Type B pancreatic cell (in vitro differentiated cells): ENCODE data around the gene ZBED1. TPM values are rescaled to one million over a fixed set of nuclear protein-coding genes. Genes with fewer than 3 reads are reported as not detected.
"Not testable (repeated sequence)": the region's sequence is repeated elsewhere in the genome, so short reads cannot be mapped to it uniquely, and the experiment has no call there.

Experiments used
- DNase-seq: peaks from one replicate; pipeline ENCODE4 v3.0.0; 2021; ENCODE audit warnings: mixed read lengths; ENCODE audit not compliant: unreplicated experiment; ENCODE audit errors: extremely low spot score
- H3K27ac Mint-ChIP-seq: 2 replicates; pipeline ENCODE4 v1.8.0; 2021; ENCODE audit warnings: mild to moderate bottlenecking, mixed read lengths
- H3K27me3 Mint-ChIP-seq: 2 replicates; pipeline ENCODE4 v1.8.0; 2021; ENCODE audit warnings: mixed read lengths
- H3K36me3 Mint-ChIP-seq: 2 replicates; pipeline ENCODE4 v1.8.0; 2021; ENCODE audit warnings: mixed read lengths
- H3K4me1 Mint-ChIP-seq: one replicate; pipeline ENCODE4 v1.8.0; 2021; ENCODE audit warnings: mixed read lengths; ENCODE audit not compliant: unreplicated experiment
- H3K4me3 Mint-ChIP-seq: 2 replicates; pipeline ENCODE4 v1.8.0; 2021; ENCODE audit warnings: mild to moderate bottlenecking, mixed read lengths
- H3K9me3 Mint-ChIP-seq: 2 replicates; pipeline ENCODE4 v1.8.0; 2021; ENCODE audit warnings: mixed read lengths
- total RNA-seq: library from RNA; stranded (reverse); gene quantifications from 2 replicates; pipeline ENCODE4 v1.2.1, GENCODE V29; 2021; ENCODE audit warnings: low replicate concordance
- TF ChIP-seq, protein P1 (sequence below): fragments of 200-600 bp; sonication (generic); conservative IDR thresholded peaks from 2 replicates; pipeline ENCODE4 v1.5.0; 2021; ENCODE audit warnings: antibody characterized with exemption, mild to moderate bottlenecking

The ZBED1 gene
- total RNA-seq, 1 donor from 2014 or later: 42.0 TPM

DNA sequence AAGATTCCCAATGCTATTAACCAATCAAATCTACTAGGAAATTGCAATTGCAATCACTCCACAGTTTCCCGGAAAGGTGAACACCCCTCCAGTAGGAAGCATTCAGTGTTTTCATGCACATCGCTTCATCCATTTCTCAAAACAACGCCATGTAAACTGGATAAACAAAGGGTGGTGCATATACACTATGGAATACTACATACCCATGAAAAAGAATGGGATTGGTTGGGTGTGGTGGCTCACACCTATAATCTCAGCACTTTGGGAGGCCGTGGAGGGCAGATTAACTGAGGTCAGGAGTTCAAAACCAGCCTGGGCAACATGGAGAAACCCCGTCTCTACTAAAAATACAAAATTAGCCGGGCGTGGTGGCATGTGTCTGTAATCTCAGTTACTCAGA lies 29.1 kb downstream of the ZBED1 start:
- no peaks in the 10 kb centered on the region for H3K27me3 Mint-ChIP-seq
- TF ChIP-seq, protein P1, sequence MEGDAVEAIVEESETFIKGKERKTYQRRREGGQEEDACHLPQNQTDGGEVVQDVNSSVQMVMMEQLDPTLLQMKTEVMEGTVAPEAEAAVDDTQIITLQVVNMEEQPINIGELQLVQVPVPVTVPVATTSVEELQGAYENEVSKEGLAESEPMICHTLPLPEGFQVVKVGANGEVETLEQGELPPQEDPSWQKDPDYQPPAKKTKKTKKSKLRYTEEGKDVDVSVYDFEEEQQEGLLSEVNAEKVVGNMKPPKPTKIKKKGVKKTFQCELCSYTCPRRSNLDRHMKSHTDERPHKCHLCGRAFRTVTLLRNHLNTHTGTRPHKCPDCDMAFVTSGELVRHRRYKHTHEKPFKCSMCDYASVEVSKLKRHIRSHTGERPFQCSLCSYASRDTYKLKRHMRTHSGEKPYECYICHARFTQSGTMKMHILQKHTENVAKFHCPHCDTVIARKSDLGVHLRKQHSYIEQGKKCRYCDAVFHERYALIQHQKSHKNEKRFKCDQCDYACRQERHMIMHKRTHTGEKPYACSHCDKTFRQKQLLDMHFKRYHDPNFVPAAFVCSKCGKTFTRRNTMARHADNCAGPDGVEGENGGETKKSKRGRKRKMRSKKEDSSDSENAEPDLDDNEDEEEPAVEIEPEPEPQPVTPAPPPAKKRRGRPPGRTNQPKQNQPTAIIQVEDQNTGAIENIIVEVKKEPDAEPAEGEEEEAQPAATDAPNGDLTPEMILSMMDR: no peak
- no peak overlapping the region for H3K27ac Mint-ChIP-seq
- no peak for DNase-seq
- peaks cover 5% of the 10 kb centered on the region for H3K9me3 Mint-ChIP-seq
- no peak overlapping the region for H3K4me3 Mint-ChIP-seq
- peaks cover 4% of the 10 kb centered on the region for H3K4me1 Mint-ChIP-seq
- peaks cover 9% of the 10 kb centered on the region for H3K36me3 Mint-ChIP-seq

DNA sequence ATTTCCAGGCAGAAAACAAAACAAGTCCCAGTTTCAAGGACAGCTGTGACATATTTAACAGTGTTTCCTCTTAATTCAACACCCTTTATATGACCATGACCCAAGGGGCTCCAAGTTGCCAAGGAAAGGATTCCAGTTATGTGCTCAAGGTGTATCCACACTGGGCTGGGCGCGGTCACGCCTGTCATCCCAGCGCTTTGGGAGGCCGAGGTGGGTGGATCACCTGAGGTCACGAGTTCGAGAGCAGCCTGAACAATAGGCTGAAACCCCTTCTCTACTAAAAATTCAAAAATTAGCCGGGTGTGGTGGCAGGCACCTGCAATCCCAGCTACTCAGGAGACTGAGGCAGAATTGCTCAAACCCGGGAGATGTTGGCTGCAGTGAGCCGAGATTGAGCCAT lies 29.6 kb downstream of the ZBED1 start:
- not testable (repeated sequence) for H3K4me3 Mint-ChIP-seq

DNA sequence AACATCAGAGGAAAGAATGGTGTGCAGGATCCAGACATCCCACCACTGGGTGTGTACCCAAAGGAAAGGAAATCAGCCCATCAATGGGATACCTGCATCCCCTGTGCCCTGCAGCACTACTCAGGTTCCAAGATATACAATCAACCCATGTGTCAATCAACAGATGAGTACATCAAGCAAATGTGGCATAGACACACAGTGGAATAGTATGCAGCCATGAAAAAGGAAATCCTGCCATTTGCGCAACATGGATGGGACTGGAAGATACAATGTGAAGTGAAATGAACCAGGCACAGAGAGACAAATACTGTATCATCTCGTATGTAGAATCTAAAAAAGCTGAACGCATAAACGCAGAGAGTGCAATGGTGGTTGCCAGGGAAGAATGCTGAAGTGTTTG lies 30.9 kb downstream of the ZBED1 start:
- not testable (repeated sequence) for H3K36me3 Mint-ChIP-seq, H3K9me3 Mint-ChIP-seq, H3K4me3 Mint-ChIP-seq

More for the DNA sequence above, 29.6 kb downstream of the ZBED1 start:
- H3K36me3 Mint-ChIP-seq, H3K27me3 Mint-ChIP-seq, H3K9me3 Mint-ChIP-seq, H3K27ac Mint-ChIP-seq, DNase-seq, H3K4me1 Mint-ChIP-seq: not testable (repeated sequence)

DNA sequence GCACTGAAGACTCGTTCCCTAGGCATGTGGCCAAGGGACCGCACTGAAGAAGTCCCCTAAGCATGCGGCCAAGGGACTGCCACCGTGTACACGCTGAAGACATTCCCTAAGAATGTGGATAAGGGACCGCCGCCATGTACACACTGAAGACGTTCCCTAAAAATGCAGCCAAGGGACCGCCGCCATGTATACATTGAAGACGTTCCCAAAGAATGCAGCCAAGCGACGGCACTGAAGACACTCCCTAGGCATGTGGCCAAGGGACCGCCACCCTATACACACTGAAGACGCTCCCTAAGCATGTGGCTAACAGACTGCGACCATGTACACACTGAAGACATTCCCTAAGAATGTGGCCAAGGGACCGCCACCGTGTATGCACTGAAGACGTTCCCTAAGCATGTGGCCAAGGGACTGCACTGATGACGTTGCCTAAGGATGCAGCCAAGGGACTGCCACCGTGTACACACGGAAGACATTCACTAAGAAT lies 31.5 kb downstream of the ZBED1 start:
- peaks cover 4% of the 10 kb centered on the region for H3K4me1 Mint-ChIP-seq
- no peak overlapping the region for H3K4me3 Mint-ChIP-seq
- H3K36me3 Mint-ChIP-seq: peaks cover 9% of the 10 kb centered on the region
- no peak overlapping the region for H3K27ac Mint-ChIP-seq
- DNase-seq: no peak
- no peaks in the 10 kb centered on the region for H3K27me3 Mint-ChIP-seq
- peaks cover 5% of the 10 kb centered on the region for H3K9me3 Mint-ChIP-seq
- TF ChIP-seq, protein P1: no peak

More for the DNA sequence above, 30.9 kb downstream of the ZBED1 start:
- H3K4me1 Mint-ChIP-seq, DNase-seq, H3K27ac Mint-ChIP-seq, H3K27me3 Mint-ChIP-seq: not testable (repeated sequence)

DNA sequence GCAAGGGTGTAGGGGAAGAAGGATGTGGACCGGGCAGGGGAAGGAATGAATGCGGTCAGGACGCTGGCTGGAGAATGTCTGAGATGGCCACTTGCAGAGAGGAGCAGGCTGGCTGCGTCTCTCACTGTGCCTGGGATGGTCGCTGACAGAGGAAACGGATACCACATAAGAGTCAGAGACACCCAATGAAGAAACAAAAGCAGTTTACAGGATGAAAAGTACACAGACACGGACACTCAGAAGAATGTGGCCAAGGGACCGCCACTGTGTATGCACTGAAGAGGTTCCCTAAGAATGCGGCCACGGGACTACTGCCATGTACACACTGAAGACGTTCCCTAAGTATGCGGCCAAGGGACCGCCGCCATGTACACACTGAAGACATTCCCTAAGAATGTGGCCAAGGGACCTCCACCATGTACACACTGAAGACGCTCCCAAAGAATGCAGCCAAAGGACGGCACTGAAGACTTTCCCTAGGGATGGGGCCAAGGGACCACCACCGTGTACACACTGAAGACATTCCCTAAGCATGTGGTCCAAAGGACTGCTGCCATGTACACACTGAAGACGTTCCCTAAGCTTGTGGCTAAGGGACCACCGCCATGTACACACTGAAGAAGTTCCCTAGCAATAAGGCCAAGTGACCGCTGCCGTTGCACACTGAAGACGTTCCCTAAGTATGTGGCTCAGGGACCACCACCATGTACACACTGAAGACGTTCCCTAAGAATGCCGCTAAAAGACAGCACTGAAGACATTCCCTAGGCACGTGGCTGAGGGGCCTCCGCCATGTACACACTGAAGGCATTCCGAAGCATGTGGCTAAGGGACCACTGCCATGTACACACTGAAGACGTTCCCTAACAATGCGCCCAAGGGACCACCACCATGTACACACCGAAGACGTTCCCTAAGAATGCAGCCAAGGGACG lies 32.2 kb downstream of the ZBED1 start:
- H3K27me3 Mint-ChIP-seq: no peaks in the 10 kb centered on the region
- peaks cover 9% of the 10 kb centered on the region for H3K36me3 Mint-ChIP-seq
- DNase-seq: no peak
- peaks cover 5% of the 10 kb centered on the region for H3K9me3 Mint-ChIP-seq
- TF ChIP-seq, protein P1: no peak
- no peak overlapping the region for H3K27ac Mint-ChIP-seq
- peaks cover 6% of the 10 kb centered on the region for H3K4me1 Mint-ChIP-seq
- H3K4me3 Mint-ChIP-seq: no peak overlapping the region

DNA sequence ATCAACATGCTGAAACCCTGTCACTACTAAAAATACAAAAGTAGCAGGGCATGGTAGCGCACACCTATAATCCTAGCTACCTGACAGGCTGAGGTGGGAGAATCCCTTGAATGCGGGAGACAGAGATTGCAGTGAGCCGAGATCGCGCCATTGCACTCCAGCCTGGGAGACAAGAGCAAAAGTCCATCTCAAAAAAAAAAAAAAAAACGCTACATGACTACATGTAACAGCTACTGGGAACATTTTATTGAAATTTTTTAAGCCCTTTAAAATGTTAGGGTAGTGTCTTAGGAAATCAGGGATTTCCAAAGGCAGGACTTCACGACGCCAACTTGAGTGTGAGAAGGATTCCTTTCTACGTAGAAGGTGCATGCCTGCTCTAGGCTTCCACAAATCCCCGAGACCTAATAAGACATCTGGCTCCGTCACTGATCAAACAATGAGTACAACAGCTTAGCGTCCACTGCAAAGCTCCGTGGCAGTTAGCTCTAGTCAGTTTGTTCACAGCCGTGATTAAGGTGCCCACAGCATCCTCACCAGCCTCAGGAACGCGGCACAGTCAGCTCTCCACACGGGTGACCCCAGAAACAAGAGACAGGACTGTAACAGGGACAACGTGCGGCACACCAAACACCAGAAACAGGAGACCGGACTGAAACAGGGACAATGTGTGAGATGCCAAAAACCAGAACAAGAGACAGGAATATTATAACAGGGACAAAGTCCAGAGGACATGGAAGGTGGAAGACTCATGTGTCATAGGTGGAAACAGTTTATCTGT lies 33.7 kb downstream of the ZBED1 start:
- TF ChIP-seq, protein P1: no peak
- Mint-ChIP-seq H3K4me3 (no peak overlapping the region), H3K4me1 (peaks cover 15% of the 10 kb centered on the region), H3K9me3 (peaks cover 5% of the 10 kb centered on the region), H3K36me3 (peaks cover 9% of the 10 kb centered on the region), H3K27ac (peak overlapping the region; percentile 57), H3K27me3 (no peaks in the 10 kb centered on the region)
- DNase-seq: no peak
